GM12878 (cell line): ENCODE results near the gene SLMAP.

ENCODE experiments used
- SUZ12 ChIP-seq: fragments of 200-600 bp; sonication (generic); IDR thresholded peaks from one replicate; pipeline ENCODE4 v1.6.1; 2018; ENCODE audit warnings: antibody characterized with exemption, mild to moderate bottlenecking; ENCODE audit not compliant: unreplicated experiment
- TAF1 ChIP-seq: IDR thresholded peaks from 2 replicates; pipeline ENCODE4 v1.6.1; 2011; ENCODE audit warnings: mild to moderate bottlenecking, low read depth, low read length, borderline replicate concordance
- TF ChIP-seq, protein P1 (sequence below): fragments of 450-650 bp; IDR thresholded peaks from 2 replicates; pipeline ENCODE4 v1.6.1; 2014; ENCODE audit warnings: mild to moderate bottlenecking
- TF ChIP-seq, protein P2 (sequence below), 3 experiments: IDR thresholded peaks in 2 of 3; conservative IDR thresholded peaks in 1 of 3; 2 replicates each; pipeline ENCODE4 v1.5.1; 2011; ENCODE audit warnings: low read depth in 3 of 3, low read length in 3 of 3, mild to moderate bottlenecking in 3 of 3, control low read depth in 2 of 3, moderate library complexity in 2 of 3, inconsistent platforms in 1 of 3, mixed read lengths in 1 of 3; ENCODE audit not compliant: control insufficient read depth in 2 of 3, insufficient read depth in 1 of 3; ENCODE audit errors: extremely low read depth in 1 of 3
- TF ChIP-seq, protein P3 (sequence below): IDR thresholded peaks from 2 replicates; pipeline ENCODE4 v1.6.1; 2012; ENCODE audit warnings: low read depth, low read length, improper control_type of control experiment

DNA sequence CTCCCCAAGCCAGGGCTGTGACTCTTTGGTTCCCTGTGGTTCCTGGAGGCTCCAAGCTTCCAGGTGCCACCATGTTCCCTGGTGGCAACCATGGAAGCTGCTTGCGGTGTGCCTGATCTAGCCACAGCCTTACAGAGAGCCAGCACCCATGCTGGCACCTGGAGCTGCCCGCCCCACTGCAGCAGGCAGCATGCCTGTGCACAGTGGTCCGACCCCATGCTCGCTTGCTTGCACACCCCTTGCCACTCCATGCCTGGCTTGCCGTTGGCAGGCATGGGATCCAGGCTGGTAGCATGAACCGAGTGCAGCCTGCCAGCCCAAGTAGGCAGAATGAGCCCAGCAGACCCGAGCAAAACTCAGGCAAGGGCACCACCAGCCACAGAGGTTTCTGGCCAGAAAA is 53.9 kb downstream of the SLMAP start:
- TF ChIP-seq SUZ12 (no peak), TAF1 (no peak)
- TF ChIP-seq, protein P1, sequence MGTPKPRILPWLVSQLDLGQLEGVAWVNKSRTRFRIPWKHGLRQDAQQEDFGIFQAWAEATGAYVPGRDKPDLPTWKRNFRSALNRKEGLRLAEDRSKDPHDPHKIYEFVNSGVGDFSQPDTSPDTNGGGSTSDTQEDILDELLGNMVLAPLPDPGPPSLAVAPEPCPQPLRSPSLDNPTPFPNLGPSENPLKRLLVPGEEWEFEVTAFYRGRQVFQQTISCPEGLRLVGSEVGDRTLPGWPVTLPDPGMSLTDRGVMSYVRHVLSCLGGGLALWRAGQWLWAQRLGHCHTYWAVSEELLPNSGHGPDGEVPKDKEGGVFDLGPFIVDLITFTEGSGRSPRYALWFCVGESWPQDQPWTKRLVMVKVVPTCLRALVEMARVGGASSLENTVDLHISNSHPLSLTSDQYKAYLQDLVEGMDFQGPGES, result no peak
- TF ChIP-seq, protein P2, sequence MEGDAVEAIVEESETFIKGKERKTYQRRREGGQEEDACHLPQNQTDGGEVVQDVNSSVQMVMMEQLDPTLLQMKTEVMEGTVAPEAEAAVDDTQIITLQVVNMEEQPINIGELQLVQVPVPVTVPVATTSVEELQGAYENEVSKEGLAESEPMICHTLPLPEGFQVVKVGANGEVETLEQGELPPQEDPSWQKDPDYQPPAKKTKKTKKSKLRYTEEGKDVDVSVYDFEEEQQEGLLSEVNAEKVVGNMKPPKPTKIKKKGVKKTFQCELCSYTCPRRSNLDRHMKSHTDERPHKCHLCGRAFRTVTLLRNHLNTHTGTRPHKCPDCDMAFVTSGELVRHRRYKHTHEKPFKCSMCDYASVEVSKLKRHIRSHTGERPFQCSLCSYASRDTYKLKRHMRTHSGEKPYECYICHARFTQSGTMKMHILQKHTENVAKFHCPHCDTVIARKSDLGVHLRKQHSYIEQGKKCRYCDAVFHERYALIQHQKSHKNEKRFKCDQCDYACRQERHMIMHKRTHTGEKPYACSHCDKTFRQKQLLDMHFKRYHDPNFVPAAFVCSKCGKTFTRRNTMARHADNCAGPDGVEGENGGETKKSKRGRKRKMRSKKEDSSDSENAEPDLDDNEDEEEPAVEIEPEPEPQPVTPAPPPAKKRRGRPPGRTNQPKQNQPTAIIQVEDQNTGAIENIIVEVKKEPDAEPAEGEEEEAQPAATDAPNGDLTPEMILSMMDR (IDR thresholded peaks at IDR 0.05 in 2 of 3, conservative IDR thresholded peaks at IDR 0.05 in 1 of 3; ENCODE audit: control insufficient read depth in 2 of 3, extremely low read depth in 1 of 3, insufficient read depth in 1 of 3, low read depth in 3 of 3, low read length in 3 of 3), result no peak
- TF ChIP-seq, protein P3, sequence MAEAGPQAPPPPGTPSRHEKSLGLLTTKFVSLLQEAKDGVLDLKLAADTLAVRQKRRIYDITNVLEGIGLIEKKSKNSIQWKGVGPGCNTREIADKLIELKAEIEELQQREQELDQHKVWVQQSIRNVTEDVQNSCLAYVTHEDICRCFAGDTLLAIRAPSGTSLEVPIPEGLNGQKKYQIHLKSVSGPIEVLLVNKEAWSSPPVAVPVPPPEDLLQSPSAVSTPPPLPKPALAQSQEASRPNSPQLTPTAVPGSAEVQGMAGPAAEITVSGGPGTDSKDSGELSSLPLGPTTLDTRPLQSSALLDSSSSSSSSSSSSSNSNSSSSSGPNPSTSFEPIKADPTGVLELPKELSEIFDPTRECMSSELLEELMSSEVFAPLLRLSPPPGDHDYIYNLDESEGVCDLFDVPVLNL, result no peak
